Left kidney (tissue), 2 donors: ENCODE measurements around the gene BIRC5. TPM values are rescaled to one million over a fixed set of nuclear protein-coding genes. Genes with fewer than 3 reads are reported as not detected.

ENCODE experiments used
- DNase-seq: peaks from one replicate; pipeline ENCODE4 v3.0.0-alpha.2; 2013
- polyA plus RNA-seq: library from polyadenylated mRNA; unstranded; fragments of 120-200 nt; gene quantifications from one replicate; pipeline ENCODE4 v1.2.1, GENCODE V29; 2013; ENCODE audit not compliant: insufficient read length

BIRC5 gene
- polyA plus RNA-seq, 1 donor, result 35.8 TPM

- DNase-seq, result no peak
Observed at GRCh38 chr17:78255953-78256706, 42.1 kb downstream of the BIRC5 start.

GRCh38 chr17:78256707-78257591 is 42.9 kb downstream of the BIRC5 start:
- DNase-seq, result no peak

GRCh38 chr17:78257810-78258322 is 43.8 kb downstream of the BIRC5 start:
- no peak for DNase-seq

GRCh38 chr17:78258323-78259191 is 44.5 kb downstream of the BIRC5 start:
- DNase-seq, result no peak

DNA sequence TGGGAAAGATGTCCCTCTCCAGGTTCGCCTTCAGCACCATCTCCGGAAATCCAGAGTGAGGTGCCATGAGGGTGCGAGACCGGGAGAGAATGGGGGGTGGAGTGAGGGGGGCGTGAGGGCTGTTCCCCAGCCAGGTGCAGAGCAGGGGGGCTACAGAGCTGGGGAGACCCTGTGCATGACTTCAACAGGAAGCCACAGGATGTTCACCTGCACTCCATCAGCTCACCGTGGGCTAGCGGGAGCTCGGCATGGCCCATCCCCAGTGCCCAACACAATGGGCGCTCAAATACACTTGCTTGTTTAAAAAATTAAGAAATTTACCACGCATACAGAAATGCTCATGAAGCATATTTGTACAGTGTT is 45.1 kb downstream of the BIRC5 start:
- no peak for DNase-seq

GRCh38 chr17:78263063-78263735 is 49.1 kb downstream of the BIRC5 start:
- no peak for DNase-seq

DNA sequence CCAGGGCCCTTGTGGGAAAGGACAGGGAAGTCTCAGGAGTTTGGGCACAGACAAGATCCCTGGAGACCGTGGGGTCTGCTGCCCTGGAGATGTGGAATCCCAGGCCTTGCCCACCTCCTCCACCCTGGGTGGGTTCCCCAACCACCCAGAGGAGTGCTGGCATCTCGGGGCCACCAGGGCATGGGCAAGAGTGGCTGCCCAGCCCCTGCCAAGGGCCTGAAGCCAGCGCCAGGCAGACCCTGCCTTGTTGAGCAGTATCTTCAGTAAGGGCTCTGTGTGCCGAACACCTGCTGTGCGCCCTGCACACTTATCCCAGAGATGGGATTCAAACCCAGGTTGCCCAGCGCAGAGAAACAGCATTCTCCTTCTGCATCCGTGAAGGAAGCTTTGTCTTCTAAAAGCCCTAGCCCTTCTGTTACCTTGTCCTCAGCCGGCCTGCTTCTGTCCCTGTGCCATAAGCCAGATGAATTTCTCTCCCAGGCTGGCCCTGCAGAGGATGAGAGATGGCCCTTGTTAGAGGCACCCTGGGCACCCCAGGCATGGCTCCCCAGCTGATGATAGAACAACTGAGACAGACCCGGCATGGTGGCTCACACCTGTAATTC is 49.8 kb downstream of the BIRC5 start:
- no peak for DNase-seq

DNA sequence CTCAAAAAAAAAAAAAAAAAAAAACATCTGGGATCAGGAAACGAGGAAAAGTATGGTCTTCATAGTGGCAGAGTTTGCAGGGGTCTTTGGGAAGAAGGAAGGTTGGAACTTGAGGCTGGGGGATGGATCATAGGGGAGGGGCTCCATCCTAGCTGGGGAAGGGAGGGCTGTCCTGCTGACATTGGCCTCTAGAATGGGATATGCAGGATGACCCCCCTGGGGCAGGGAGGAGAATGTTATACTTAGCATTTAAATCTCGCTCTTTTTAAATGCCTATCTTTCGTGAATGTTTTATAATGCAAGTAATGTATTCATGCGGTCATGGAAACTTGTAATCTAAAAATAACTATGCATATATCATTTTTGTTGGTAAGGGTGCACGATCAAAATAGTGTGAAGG is 50.5 kb downstream of the BIRC5 start:
- no peak for DNase-seq

- no peak for DNase-seq
Observed at GRCh38 chr17:78265121-78265520, 51.1 kb downstream of the BIRC5 start.

- DNase-seq, result no peak
Observed at GRCh38 chr17:78266231-78266631, 52.2 kb downstream of the BIRC5 start.

GRCh38 chr17:78266771-78267170 is 52.7 kb downstream of the BIRC5 start:
- DNase-seq, result no peak

- DNase-seq, result no peak
Observed at GRCh38 chr17:78267253-78268073, 53.4 kb downstream of the BIRC5 start.

- no peak for DNase-seq
Observed at GRCh38 chr17:78268191-78268874, 54.3 kb downstream of the BIRC5 start.

DNA sequence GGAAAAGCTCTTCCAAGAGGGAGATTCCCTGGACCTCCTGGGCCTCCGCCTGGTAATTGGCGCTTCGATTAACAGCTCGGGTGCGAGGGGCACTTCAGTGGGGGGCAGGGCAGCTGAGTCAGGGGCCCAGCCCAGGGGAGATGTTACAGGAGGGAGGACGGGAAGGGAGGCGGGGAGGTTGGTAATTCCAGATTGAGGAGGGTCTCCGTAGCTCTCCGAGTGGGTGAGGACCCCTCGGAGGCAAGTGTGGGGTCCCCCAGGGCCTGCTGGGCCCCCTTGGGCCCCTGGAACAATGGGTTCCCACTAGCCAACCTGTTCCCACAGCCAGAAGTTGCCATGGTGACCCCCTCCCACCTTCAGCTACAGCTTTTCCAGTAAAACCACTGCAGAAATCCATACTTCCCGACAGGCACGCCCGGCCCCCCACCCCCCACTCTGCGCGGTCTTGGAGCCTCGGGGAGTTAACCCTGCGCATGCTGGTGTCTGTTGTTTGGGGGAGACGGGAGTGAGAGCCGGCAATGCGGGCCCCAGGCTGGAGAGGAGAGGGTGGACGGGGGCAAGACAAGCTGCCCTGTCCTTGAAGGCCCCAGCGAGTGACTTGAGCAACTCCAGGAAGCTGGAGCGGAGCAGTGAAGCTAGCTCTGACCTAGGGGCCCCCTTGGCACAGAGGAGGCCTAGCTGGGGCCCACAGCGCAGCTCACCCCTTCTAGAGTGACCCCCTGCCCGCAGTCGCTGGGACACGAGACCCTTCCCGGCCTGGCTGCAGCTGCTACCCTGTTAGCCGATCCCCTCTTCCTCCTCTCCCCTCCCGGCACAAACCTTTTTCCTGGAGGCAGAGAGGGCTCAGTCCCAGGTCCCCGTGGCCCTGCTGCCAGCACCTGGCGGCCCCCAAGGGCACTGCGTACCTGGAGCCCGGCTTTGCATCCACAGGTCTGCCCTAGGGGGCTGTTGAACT is 55.2 kb downstream of the BIRC5 start:
- no peak for DNase-seq

- DNase-seq, result no peak
Observed at GRCh38 chr17:78269955-78270381, 55.9 kb downstream of the BIRC5 start.

- no peak for DNase-seq
Observed at GRCh38 chr17:78271419-78272170, 57.5 kb downstream of the BIRC5 start.

- peak; percentile 80 for DNase-seq
Observed at GRCh38 chr17:78272181-78272913, 58.3 kb downstream of the BIRC5 start.
